GM10266 (cell line): ENCODE results near the gene GRIN2C.

Source experiments
- DNase-seq: peaks from one replicate; pipeline ENCODE4 v3.0.0; 2012; ENCODE audit errors: extremely low spot score
- CTCF ChIP-seq: IDR thresholded peaks from 2 replicates; pipeline ENCODE4 v1.5.1; 2012; ENCODE audit warnings: mild to moderate bottlenecking, low read depth; ENCODE audit not compliant: control insufficient read depth, insufficient read depth; ENCODE audit errors: missing control alignments

GRIN2C gene

GRCh38 chr17:74808714-74809430 lies 50.8 kb downstream of the GRIN2C start:
- DNase-seq = no peak
- TF ChIP-seq CTCF = no peak

GRCh38 chr17:74807925-74808324 lies 51.8 kb downstream of the GRIN2C start:
- no peak for DNase-seq
- TF ChIP-seq CTCF = no peak

GRCh38 chr17:74807441-74807840 lies 52.2 kb downstream of the GRIN2C start:
- no peak for TF ChIP-seq CTCF
- DNase-seq = no peak

- no peak for DNase-seq
- no peak for TF ChIP-seq CTCF
Observed at GRCh38 chr17:74806334-74806733, 53.4 kb downstream of the GRIN2C start.

GRCh38 chr17:74805591-74805991 lies 54.1 kb downstream of the GRIN2C start:
- no peak for TF ChIP-seq CTCF
- no peak for DNase-seq

- DNase-seq = no peak
- TF ChIP-seq CTCF = no peak
Observed at GRCh38 chr17:74804683-74805082, 55.0 kb downstream of the GRIN2C start.

GRCh38 chr17:74803971-74804370 lies 55.7 kb downstream of the GRIN2C start:
- TF ChIP-seq CTCF = no peak
- DNase-seq = no peak
